ENCODE results near the gene ETHE1. TPM values are rescaled to one million over a fixed set of nuclear protein-coding genes. Genes with fewer than 3 reads are reported as not detected.
A peak's percentile ranks its signal among the peaks of the same experiment; 100 is the strongest.

The ETHE1 gene
- total and polyA plus RNA-seq, 2 donors (not counting 1 experiment from before 2014, with no cell fraction given), result 16.0 to 39.4 TPM

GRCh38 chr19:43462785-43463380 is 64.1 kb downstream of the ETHE1 start:
- peaks cover 15% of the 10 kb centered on the region for H3K4me1 Mint-ChIP-seq
- DNase-seq, result no peak

More at GRCh38 chr19:43462785-43463380, 64.1 kb downstream of the ETHE1 start:
- peak overlapping the region; percentile 97 for H3K4me3 Mint-ChIP-seq
- Histone ChIP-seq H2AFZ (ENCODE audit: insufficient read depth, low read depth, low read length, poor library complexity, severe bottlenecking) (peak overlapping the region; percentile 84), H3K4me2 (replicated peaks; ENCODE audit: low read depth, low read length, poor library complexity, severe bottlenecking) (peak overlapping the region; percentile 96), H3K9me3 (ENCODE audit: control extremely low read depth in 1 of 3, control insufficient read depth in 2 of 3, insufficient read depth in 1 of 3, low read length in 2 of 3) (peaks cover 0 to 22% (median 0%) of the 10 kb centered on the region in 3 donors), H3K4me3 (ENCODE audit: control extremely low read depth in 1 of 5, extremely low read depth in 1 of 5, insufficient read depth in 1 of 5, low read depth in 2 of 5, low read length in 4 of 5) (peak overlapping the region in 4 of 5 experiments; percentile 52 to 96 (median 80)), H3K27me3 (replicated peaks in 1 of 4; ENCODE audit: control extremely low read depth in 1 of 4, control insufficient read depth in 3 of 4, insufficient read depth in 4 of 4, low read length in 3 of 4) (peaks cover 0 to 12% (median 5%) of the 10 kb centered on the region in 4 experiments), H4K20me1 (ENCODE audit: control insufficient read depth, insufficient read depth, low read length, poor library complexity, severe bottlenecking) (no peaks in the 10 kb centered on the region), H3K4me1 (ENCODE audit: control insufficient read depth in 2 of 2, insufficient read depth in 2 of 2, low read length in 2 of 2) (peaks cover 8 to 14% of the 10 kb centered on the region in 2 donors), H3K36me3 (replicated peaks in 1 of 2; ENCODE audit: control extremely low read depth in 1 of 2, control insufficient read depth in 1 of 2, extremely low read depth in 1 of 2, insufficient read depth in 2 of 2, low read length in 1 of 2) (no peaks in the 10 kb centered on the region), H3K79me2 (ENCODE audit: control insufficient read depth, insufficient read depth, low read length) (no peaks in the 10 kb centered on the region), H3K9ac (ENCODE audit: low read length) (peak overlapping the region; percentile 56), H3K27ac (ENCODE audit: low read length in 2 of 2) (no peak overlapping the region)
- H3K9me3 Mint-ChIP-seq (ENCODE audit: insufficient read depth), result no peaks in the 10 kb centered on the region
- H3K27me3 Mint-ChIP-seq, result peaks cover 5% of the 10 kb centered on the region
- intact Hi-C loops (cut with micrococcal nuclease), result loop anchor here (1.0 to 5.0 kb wide), 5 partner anchors 12 to 205 kb away; partner anchors contain the start of gene PHLDB3
- TF ChIP-seq EZH2 (IDR thresholded peaks at IDR 0.05; ENCODE audit: borderline replicate concordance, insufficient read depth, low read depth, low read length, poor library complexity, severe bottlenecking) (no peak), CTCF (IDR thresholded peaks at IDR 0.05) (no peak)
- peak overlapping the region; percentile 85 for H3K27ac Mint-ChIP-seq
- WGBS (ENCODE audit: insufficient coverage), result 17% methylated on average over 32 of the region's 33 CpGs
- POLR2A ChIA-PET, result interaction anchor here (0.9 to 2.1 kb wide), 3 partner anchors 39 to 70 kb away, joined by 3 to 13 read pairs (median 9); partner anchors contain the start of genes PHLDB3 and ZNF575
- CTCF ChIA-PET, result interaction anchor here (1.0 to 3.6 kb wide), 11 partner anchors 10 to 132 kb away, joined by 4 to 21 read pairs (median 8); no protein-coding TSS in a partner anchor
- ATAC-seq (ENCODE audit: low read depth), result no peak

Measured in B cell (primary cell).